Measurements from ENCODE around the gene TRPM5.

TRPM5 gene

GRCh38 chr11:2481253-2481652, 36.9 kb upstream of the TRPM5 start:
- no peak for TF ChIP-seq CTCF (IDR thresholded peaks at IDR 0.05)

- TF ChIP-seq CTCF (IDR thresholded peaks at IDR 0.05) = no peak
Observed at GRCh38 chr11:2480874-2481220, 36.5 kb upstream of the TRPM5 start.

- no peak for TF ChIP-seq CTCF (IDR thresholded peaks at IDR 0.05)
Observed at GRCh38 chr11:2477936-2478335, 33.6 kb upstream of the TRPM5 start.

- TF ChIP-seq CTCF (IDR thresholded peaks at IDR 0.05) = no peak
Observed at GRCh38 chr11:2477254-2477653, 32.9 kb upstream of the TRPM5 start.

- no peak for TF ChIP-seq CTCF (IDR thresholded peaks at IDR 0.05)
Observed at GRCh38 chr11:2475136-2475918, 31.0 kb upstream of the TRPM5 start.

GRCh38 chr11:2474059-2474901, 30.0 kb upstream of the TRPM5 start:
- no peak for TF ChIP-seq CTCF (IDR thresholded peaks at IDR 0.05)

GRCh38 chr11:2473361-2474058, 29.2 kb upstream of the TRPM5 start:
- no peak for TF ChIP-seq CTCF (IDR thresholded peaks at IDR 0.05)
